ENCODE data around the gene STT3B.

Gene STT3B

DNA sequence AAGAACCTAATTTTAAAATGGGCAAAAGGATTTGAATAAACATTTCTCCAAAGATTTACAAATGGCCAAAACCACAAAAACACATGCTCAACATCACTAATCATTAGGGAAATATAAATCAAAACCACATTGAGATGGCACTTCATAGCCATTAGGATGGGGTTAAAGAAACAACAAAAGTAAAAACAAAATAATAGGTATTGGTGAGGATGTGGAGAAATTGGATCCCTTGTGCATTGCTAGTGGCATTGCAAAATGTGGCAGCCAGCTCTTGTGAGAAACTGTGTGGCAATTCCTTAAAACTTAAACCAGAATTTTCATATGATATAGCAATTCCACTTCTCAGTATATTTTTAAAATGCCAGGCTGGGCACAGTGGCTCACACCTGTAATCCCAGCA lies 126.5 kb downstream of the STT3B start:
- DNase-seq: no peak

DNA sequence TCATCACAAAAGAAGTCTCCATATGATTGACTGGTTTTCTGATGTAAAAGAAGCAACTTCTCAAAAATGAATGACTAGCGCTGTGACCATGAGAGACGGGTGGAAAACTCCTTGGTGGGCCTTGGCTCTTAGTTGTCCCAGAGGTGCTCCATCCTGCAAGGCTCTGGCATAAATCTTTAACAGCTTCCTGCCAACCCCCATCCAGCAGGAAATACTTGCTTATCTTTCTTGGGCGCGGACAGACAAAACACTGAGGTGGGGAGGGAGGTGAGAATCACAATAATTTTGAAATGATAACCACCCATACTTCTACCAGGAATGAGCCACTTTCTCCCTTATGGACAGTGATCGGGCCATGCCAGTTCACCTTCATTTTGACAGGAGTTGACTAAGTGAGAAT lies 128.6 kb downstream of the STT3B start:
- peak; percentile 29 for DNase-seq

DNA sequence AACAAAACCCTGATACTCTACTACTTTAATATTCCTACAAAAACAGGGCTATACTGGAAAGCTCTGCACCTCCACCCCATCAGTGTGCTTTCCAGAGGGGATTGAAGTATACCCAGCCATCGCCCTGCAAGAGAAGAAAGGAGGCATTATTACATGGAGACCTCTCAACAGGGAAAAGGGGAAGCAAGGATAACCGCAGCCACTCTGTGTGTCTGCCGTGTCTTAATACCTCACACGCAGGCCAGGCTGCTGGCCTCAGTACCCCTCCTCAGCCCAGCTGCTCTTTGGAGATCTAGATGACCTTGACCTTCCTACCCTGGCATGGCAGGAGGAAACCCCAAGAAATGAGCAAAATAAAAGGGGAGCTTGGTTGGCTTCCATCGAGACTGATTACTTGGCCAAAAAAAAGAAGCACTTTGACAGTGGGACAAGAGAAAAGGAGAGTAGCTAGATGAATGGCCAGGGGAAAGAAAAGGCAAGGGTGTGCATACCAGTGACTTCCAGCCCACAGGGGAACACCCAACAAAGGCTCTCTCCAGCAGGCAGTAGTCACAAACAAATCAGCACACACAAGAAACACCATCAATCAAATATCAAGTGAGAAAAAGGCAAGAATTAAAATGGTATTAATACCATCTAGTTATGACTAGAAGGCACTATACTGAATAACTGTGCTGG lies 129.4 kb downstream of the STT3B start:
- DNase-seq: peak; percentile 46

DNA sequence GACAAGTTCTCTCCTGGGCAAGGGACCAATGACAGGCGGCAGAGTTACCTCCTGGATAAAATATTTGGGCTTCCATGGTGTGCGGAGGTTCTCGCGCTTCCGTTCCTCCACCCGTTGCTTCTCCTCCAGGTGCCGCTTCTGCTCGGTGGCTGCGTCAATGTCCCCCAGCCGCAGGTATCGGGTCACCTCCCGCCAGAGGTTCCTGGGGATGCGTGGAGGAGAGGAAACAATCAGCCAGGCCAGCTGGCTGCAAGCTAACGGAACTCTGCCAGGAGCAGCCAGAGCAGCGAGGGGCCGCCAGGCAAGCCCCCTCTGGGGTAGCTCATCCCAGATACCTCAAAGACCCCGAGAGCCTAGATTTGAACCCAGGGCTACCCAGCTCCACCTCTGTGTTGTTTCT lies 131.3 kb downstream of the STT3B start:
- DNase-seq: no peak

DNA sequence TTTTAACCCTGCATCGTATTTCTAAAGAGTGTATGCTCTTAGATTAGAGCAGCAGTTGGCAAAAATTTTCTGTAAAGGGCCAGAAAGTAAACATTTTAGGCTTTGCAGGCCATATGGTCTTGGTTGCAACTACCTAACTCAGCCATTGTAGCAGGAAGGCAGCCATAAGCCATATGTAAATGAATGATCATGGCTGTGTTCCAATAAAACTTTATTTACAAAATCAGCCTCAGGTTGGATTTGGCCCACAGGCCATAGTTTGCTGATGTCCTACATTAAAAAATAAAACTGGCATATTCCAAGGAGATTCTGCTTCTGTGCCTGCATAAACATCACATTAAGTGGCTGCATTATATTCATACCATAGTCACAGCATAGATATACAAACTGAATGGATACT lies 134.9 kb downstream of the STT3B start:
- no peak for DNase-seq

DNA sequence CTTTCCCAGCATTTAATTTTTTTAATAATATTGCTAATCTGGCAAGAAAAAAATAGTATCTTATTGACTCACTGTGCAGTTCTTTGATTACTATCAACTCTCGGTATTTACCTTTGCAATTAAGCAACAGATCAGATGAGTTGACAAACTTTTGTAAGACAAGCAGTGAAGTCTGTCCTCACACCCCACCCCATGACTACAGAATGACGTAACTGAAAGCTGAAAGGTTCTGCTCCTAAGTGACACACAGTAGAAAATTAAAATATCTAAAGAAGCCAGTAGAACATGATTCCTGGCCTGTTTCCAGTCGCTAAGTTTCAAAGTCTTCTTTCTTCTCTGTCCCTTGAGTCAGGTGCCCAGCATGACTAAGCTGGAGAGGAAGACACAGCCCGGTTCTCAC lies 135.5 kb downstream of the STT3B start:
- peak; percentile 22 for DNase-seq

DNA sequence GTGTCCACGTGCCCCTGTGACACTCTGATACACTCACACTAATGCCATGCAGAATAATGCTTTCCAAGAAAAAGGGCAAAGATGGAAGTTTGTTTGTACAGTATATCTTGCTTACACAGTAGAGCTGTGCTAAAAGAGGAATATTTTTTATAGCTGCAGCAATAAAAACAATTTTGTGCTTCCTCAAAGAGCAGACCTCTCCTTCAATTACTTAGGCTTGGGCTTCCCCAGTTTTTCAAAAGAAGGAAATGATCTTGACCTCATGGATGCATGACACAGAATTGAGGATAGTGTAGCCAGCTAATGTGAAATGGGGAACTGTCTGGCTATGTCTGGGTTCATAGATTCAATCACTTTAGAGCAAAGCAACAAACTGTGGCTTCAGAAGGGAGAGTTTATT lies 137.4 kb downstream of the STT3B start:
- peak; percentile 21 for DNase-seq

DNA sequence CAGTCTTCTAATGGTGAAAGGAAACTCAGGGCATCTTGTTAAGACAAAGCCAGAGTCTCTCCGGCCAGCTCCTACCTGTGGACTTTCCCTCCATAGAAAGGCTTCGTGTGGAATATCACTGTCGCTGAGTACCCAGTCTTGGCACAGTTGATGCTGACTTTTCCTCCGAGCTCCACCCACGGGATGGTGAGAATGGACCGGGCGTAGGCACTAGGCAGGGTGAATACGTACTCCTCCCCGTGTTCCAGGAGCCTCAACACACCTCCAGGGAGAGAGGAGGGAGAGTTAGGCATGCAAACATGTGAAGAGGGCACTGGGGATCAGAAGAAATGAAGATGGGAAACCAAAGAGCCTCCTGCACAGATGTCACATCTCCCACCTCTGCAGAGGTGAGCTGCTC lies 138.0 kb downstream of the STT3B start:
- no peak for DNase-seq

DNA sequence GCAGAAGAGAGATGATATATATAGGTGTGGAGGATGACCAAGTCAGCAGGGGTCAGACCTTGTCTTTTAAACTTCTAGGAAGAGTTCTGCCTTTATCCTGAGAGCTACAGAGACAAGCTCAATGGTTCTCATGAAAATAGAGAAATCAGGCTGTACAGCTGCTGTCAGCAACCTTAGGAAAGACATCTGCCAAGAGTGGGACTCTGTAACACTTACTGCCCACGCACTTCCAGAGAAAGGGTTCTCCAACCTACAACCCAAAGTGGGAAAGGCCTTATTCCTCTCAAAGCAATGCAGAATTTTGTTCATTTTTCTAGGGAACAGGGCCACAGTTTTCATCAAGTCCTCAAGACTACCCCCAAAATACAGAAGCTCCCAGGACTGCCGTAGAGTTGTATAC lies 138.7 kb downstream of the STT3B start:
- no peak for DNase-seq

DNA sequence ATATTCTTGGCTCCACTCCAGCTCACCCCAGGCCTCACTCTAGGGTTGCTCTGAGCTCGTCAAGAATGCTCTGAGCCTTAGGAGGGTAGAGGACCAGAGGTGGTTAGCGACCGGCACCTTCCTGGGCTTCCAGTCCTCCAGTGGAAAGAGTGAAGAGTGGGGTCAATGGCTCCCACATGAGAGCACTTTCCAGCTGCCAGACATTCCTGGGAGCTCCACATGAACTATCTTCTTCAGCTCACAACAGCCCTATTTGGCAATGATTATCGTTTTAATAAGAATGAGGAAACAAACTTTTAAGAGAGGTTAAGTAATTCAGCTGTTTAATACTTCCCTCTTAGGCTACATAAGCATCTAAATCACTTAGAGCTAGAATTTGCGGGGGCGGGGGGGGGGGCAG lies 139.3 kb downstream of the STT3B start:
- DNase-seq: peak; percentile 30

DNA sequence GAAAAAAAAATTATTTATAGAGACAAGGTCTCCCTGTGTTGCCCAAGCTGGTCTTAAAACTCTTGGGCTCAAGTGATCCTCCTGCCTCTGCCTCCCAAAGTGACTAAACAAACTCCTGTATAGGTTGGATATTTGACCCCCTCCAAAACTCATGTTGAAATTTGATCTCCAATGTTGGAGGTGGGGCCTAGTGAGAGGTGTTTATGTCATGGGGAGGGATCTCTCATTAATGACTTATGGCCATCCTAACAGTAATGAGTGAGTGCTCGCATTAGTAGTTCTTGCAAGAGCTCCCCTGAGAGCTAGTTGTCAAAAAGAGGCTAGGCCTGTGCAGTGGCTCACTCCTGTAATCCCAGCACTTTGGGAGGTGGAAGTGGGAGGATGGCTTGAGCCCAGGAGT lies 141.2 kb downstream of the STT3B start:
- no peak for DNase-seq

GRCh38 chr3:31676556-31676955 lies 143.8 kb downstream of the STT3B start:
- no peak for DNase-seq

- DNase-seq: no peak
These were observed 147.5 kb downstream of the STT3B start for GRCh38 chr3:31680072-31680870.

Data from hematopoietic multipotent progenitor cell treated with erythropoietin and hydrocortisone succinate and interleukin-3 and kit ligand, for 4 days (in vitro differentiated cells).